OCI-LY1 (cell line): ENCODE results near the gene RNPEPL1.

ENCODE experiments used
- H2AFZ ChIP-seq: fragments of 200-600 bp; sonication (generic), shearing (Covaris generic); 2 replicates; pipeline ENCODE4 v1.6.0; 2014; ENCODE audit warnings: antibody characterized with exemption, mild to moderate bottlenecking, low read length
- H3F3A ChIP-seq: fragments of 200-600 bp; sonication (generic), shearing (Covaris generic); 2 replicates; pipeline ENCODE4 v1.6.0; 2014; ENCODE audit warnings: mild to moderate bottlenecking, antibody characterized with exemption, low read length, moderate library complexity; ENCODE audit not compliant: insufficient read depth
- H3K27ac ChIP-seq: fragments of 200-600 bp; sonication (generic); 2 replicates; pipeline ENCODE4 v1.5.1; 2014; ENCODE audit warnings: low read length, mixed run types, mild to moderate bottlenecking, low read depth; ENCODE audit not compliant: poor library complexity, severe bottlenecking
- H3K27me3 ChIP-seq: fragments of 200-600 bp; sonication (generic); 2 replicates; pipeline ENCODE4 v1.6.0; 2014; ENCODE audit warnings: antibody characterized with exemption, mild to moderate bottlenecking, low read length, moderate library complexity; ENCODE audit not compliant: insufficient read depth
- H3K36me3 ChIP-seq: fragments of 200-600 bp; sonication (generic); 2 replicates; pipeline ENCODE4 v1.6.1; 2014; ENCODE audit warnings: mild to moderate bottlenecking, antibody characterized with exemption, low read length, moderate library complexity, mixed read lengths; ENCODE audit not compliant: insufficient read depth
- H3K4me1 ChIP-seq: fragments of 200-600 bp; sonication (generic); 2 replicates; pipeline ENCODE4 v1.5.1; 2014; ENCODE audit warnings: mild to moderate bottlenecking, low read length, moderate library complexity; ENCODE audit not compliant: insufficient read depth, severe bottlenecking
- H3K4me2 ChIP-seq: fragments of 200-600 bp; sonication (generic), shearing (Covaris generic); 2 replicates; pipeline ENCODE4 v1.6.1; 2014; ENCODE audit warnings: low read length
- H3K4me3 ChIP-seq: fragments of 200-600 bp; sonication (generic); 2 replicates; pipeline ENCODE4 v1.5.1; 2014; ENCODE audit warnings: low read length, low read depth, mild to moderate bottlenecking, mixed read lengths; ENCODE audit not compliant: poor library complexity, severe bottlenecking
- H3K79me2 ChIP-seq: fragments of 200-600 bp; shearing (Covaris generic); 2 replicates; pipeline ENCODE4 v1.6.1; 2016; ENCODE audit warnings: mixed run types, low read length, mixed read lengths; ENCODE audit not compliant: insufficient read depth
- H3K9ac ChIP-seq: fragments of 200-600 bp; sonication (generic), shearing (Covaris generic); 2 replicates; pipeline ENCODE4 v1.6.1; 2014; ENCODE audit warnings: mild to moderate bottlenecking, low read length, mixed read lengths
- H3K9me2 ChIP-seq: fragments of 200-600 bp; sonication (generic), shearing (Covaris generic); 2 replicates; pipeline ENCODE4 v1.6.1; 2014; ENCODE audit warnings: low read depth, mild to moderate bottlenecking, low read length, mixed read lengths
- H3K9me3 ChIP-seq: fragments of 200-600 bp; shearing (Covaris generic); 2 replicates; pipeline ENCODE4 v1.6.1; 2014; ENCODE audit warnings: low read length, mixed read lengths
- H4K20me1 ChIP-seq: fragments of 200-600 bp; sonication (generic), shearing (Covaris generic); 2 replicates; pipeline ENCODE4 v1.6.0; 2016; ENCODE audit warnings: mild to moderate bottlenecking, low read length; ENCODE audit not compliant: insufficient read depth
- EZH2 ChIP-seq: fragments of 200-600 bp; sonication (generic), shearing (Covaris generic); IDR thresholded peaks from 2 replicates; pipeline ENCODE4 v1.8.0; 2017; ENCODE audit warnings: borderline replicate concordance, mixed run types, mild to moderate bottlenecking, antibody characterized with exemption, low read length, moderate library complexity, mixed read lengths
- TF ChIP-seq, protein P1 (sequence below): fragments of 200-600 bp; sonication (generic), shearing (Covaris generic); IDR thresholded peaks from 2 replicates; pipeline ENCODE4 v1.5.1; 2017; ENCODE audit warnings: mild to moderate bottlenecking, antibody characterized with exemption, low read length, moderate library complexity, mixed read lengths

RNPEPL1 gene

GRCh38 chr2:240558236-240558761 lies 10.0 kb upstream of the RNPEPL1 start:
- Histone ChIP-seq H3K4me1 (peaks cover 44% of the 10 kb centered on the region), H3K9me3 (no peaks in the 10 kb centered on the region), H3K4me2 (peak overlapping the region; percentile 90), H4K20me1 (no peaks in the 10 kb centered on the region), H3K27me3 (no peaks in the 10 kb centered on the region), H3K27ac (peak overlapping the region; percentile 81), H3K79me2 (peaks cover 5% of the 10 kb centered on the region; the same call in 1 of the 2 replicates), H3F3A (no peaks in the 10 kb centered on the region), H3K36me3 (peaks cover 20% of the 10 kb centered on the region), H3K4me3 (peak overlapping the region; percentile 50), H3K9me2 (no peaks in the 10 kb centered on the region), H3K9ac (no peak overlapping the region; the same call in 1 of the 2 replicates), H2AFZ (no peak overlapping the region)
- no peak for TF ChIP-seq EZH2
- TF ChIP-seq, protein P1, sequence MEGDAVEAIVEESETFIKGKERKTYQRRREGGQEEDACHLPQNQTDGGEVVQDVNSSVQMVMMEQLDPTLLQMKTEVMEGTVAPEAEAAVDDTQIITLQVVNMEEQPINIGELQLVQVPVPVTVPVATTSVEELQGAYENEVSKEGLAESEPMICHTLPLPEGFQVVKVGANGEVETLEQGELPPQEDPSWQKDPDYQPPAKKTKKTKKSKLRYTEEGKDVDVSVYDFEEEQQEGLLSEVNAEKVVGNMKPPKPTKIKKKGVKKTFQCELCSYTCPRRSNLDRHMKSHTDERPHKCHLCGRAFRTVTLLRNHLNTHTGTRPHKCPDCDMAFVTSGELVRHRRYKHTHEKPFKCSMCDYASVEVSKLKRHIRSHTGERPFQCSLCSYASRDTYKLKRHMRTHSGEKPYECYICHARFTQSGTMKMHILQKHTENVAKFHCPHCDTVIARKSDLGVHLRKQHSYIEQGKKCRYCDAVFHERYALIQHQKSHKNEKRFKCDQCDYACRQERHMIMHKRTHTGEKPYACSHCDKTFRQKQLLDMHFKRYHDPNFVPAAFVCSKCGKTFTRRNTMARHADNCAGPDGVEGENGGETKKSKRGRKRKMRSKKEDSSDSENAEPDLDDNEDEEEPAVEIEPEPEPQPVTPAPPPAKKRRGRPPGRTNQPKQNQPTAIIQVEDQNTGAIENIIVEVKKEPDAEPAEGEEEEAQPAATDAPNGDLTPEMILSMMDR: no peak

GRCh38 chr2:240559286-240559685 lies 9.0 kb upstream of the RNPEPL1 start:
- Histone ChIP-seq H3K4me1 (peaks cover 44% of the 10 kb centered on the region), H3F3A (no peaks in the 10 kb centered on the region), H3K27me3 (no peaks in the 10 kb centered on the region), H3K79me2 (peaks cover 5% of the 10 kb centered on the region; the same call in 1 of the 2 replicates), H3K4me3 (peak overlapping the region; percentile 88), H3K27ac (peak overlapping the region; percentile 81), H4K20me1 (no peaks in the 10 kb centered on the region), H3K9me3 (no peaks in the 10 kb centered on the region), H3K4me2 (peak overlapping the region; percentile 90), H3K9me2 (no peaks in the 10 kb centered on the region), H3K36me3 (peaks cover 13% of the 10 kb centered on the region), H2AFZ (no peak overlapping the region), H3K9ac (peak overlapping the region; percentile 99)
- TF ChIP-seq, protein P1: no peak
- TF ChIP-seq EZH2: no peak

- no peaks in the 10 kb centered on the region for H4K20me1 ChIP-seq
- H3K9me3 ChIP-seq: no peaks in the 10 kb centered on the region
- H3K4me1 ChIP-seq: peaks cover 51% of the 10 kb centered on the region
- H2AFZ ChIP-seq: no peak within 1 kb of the TSS
- H3K27me3 ChIP-seq: no peaks in the 10 kb centered on the region
- peak within 1 kb of the TSS; percentile 90 for H3K4me2 ChIP-seq
- peak within 1 kb of the TSS; percentile 99 for H3K9ac ChIP-seq
- peaks cover 5% of the 10 kb centered on the region; the same call in 1 of the 2 replicates for H3K79me2 ChIP-seq
- peaks cover 7% of the 10 kb centered on the region; the same call in 1 of the 2 replicates for H3K36me3 ChIP-seq
- H3K4me3 ChIP-seq: peak within 1 kb of the TSS; percentile 88
- H3F3A ChIP-seq: no peaks in the 10 kb centered on the region
- no peak for TF ChIP-seq EZH2
- TF ChIP-seq, protein P1: no peak
- peak within 1 kb of the TSS; percentile 81 for H3K27ac ChIP-seq
- no peaks in the 10 kb centered on the region for H3K9me2 ChIP-seq
Observed at GRCh38 chr2:240560084-240560479, 8.2 kb upstream of the RNPEPL1 start, which contains the start of gene DUSP28. TSS of gene DUSP28 (plus strand) at chr2:240560357. CDS start at chr2:240560685, 328 bp downstream.
